Body of pancreas (tissue), 4 donors: ENCODE results near the gene MAGI1.

Experiments used
- POLR2A ChIP-seq, 3 donors: fragments of 450-650 bp; IDR thresholded peaks; one replicate each; pipeline ENCODE4 v1.6.1; 2016; ENCODE audit warnings: antibody characterized with exemption in 3 of 3, mild to moderate bottlenecking in 2 of 3
- TF ChIP-seq, protein P1 (sequence below), 7 experiments: fragments of 450-650 bp in 4 of 7; fragments of 200-600 bp in 3 of 7; sonication (generic) in 3 of 7; IDR thresholded peaks; one replicate each; pipeline ENCODE4 v1.5.1; 2016 to 2019; ENCODE audit warnings: antibody characterized with exemption in 7 of 7

GRCh38 chr3:65723011-65723410 lies 315.7 kb downstream of the MAGI1 start:
- TF ChIP-seq, protein P1, sequence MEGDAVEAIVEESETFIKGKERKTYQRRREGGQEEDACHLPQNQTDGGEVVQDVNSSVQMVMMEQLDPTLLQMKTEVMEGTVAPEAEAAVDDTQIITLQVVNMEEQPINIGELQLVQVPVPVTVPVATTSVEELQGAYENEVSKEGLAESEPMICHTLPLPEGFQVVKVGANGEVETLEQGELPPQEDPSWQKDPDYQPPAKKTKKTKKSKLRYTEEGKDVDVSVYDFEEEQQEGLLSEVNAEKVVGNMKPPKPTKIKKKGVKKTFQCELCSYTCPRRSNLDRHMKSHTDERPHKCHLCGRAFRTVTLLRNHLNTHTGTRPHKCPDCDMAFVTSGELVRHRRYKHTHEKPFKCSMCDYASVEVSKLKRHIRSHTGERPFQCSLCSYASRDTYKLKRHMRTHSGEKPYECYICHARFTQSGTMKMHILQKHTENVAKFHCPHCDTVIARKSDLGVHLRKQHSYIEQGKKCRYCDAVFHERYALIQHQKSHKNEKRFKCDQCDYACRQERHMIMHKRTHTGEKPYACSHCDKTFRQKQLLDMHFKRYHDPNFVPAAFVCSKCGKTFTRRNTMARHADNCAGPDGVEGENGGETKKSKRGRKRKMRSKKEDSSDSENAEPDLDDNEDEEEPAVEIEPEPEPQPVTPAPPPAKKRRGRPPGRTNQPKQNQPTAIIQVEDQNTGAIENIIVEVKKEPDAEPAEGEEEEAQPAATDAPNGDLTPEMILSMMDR (IDR thresholded peaks at IDR 0.05) = no peak
- TF ChIP-seq POLR2A (IDR thresholded peaks at IDR 0.05) = no peak
